Cardiac septum (tissue), 1 donor: ENCODE data around the gene HIP1. TPM values are rescaled to one million over a fixed set of nuclear protein-coding genes. Genes with fewer than 3 reads are reported as not detected.
A peak's percentile ranks its signal among the peaks of the same experiment; 100 is the strongest.
"Not testable (repeated sequence)": the region's sequence is repeated elsewhere in the genome, so short reads cannot be mapped to it uniquely, and the experiment has no call there.

ENCODE experiments used
- DNase-seq: peaks from one replicate; pipeline ENCODE4 v3.0.0-alpha.2; 2020; ENCODE audit warnings: low spot score
- intact Hi-C: fragments of 100-400 bp; cut with DNase I; formaldehyde crosslinking; loops from one replicate; pipeline ENCODE4 v1.14.0; 2022
- total RNA-seq: library from RNA; stranded (reverse); fragmentation: NEBNext Ultra II Directional; extraction: Animal tissue kit (Norgen Biotek cat#: 25700); gene quantifications from one replicate; pipeline ENCODE4 v1.2.1, GENCODE V29; 2021
- donor health status: DM: no; HTN: no; CAD: no.

The HIP1 gene
- total RNA-seq, 1 donor from 2014 or later = 24.7 TPM

DNA sequence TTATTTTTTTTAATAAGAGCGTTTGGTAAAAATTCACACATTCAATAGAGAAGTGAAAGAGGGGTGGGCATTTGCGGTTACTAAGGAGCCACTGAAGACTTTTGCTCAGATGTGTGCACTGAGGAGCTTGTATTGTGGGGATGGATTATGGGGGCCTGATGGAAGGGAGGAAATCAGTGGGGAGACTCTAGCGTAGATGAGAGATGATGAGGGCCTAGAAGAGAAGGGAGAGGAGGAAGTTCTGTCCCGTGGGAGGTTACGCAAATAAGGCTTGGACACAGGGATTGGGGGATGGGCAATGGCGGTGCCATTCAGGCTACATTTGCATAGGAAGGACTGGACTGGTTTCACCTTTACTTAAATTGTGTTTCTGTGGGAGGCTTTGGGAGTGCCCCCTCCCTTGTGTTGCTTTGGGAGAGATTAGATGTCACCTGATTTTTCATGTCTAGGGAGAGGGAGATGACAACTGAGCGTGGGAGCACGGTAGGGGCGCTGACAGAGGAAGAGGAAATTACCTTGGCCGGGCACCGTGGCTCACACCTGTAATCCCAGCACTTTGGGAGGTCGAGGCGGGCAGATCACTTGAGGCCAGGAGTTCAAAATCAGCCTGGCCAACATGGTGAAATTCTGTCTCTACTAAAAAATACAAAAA is 2.2 kb upstream of the HIP1 start:
- no peak for DNase-seq

DNA sequence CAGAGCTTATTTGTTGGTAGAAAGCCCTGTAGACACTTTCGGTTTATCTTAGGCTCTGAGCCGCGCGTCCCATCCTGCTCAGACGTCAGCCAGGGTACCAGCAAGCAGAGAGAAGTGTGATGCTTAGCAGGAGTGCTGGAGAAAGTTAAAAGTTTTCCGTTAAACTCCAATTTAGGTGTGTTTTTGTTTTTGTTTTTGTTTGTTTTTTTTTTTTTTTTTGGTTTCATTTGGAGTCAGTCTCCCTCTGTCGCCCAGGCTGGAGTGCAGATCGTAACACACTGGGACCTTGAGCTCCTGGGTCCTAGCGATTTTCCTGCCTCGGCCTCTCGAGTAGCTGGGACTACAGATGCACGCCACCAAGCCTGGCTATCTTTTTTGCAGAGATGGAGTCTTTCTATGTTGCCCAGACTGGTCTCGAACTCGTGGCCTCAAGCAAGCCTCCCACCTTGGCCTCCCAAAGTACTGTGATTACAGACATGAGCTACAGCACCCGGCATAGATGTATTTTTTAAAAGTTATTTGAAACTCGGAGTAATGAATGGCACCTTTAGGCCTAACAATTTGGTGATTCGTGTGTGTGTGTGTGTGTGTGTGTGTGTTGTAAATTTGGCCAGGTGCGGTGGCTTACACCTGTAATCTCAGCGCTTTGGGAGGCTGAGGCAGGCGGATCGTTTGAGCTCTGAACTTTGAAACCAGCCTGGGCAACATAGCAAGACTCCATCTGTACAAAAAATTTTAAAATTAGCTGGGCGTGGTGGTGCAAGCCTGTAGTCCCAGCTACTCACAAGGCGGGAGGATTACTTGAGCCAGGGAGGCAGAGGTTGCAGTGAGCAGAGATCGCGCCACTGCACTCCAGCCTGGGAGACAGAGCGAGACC is 1.3 kb upstream of the HIP1 start:
- intact Hi-C loops = loop anchor here (2.0 to 10.0 kb wide), 2 partner anchors 27 to 105 kb away; no protein-coding TSS in a partner anchor
- DNase-seq = no peak

More for the DNA sequence above, 2.2 kb upstream of the HIP1 start:
- intact Hi-C loops = no loop called here

DNA sequence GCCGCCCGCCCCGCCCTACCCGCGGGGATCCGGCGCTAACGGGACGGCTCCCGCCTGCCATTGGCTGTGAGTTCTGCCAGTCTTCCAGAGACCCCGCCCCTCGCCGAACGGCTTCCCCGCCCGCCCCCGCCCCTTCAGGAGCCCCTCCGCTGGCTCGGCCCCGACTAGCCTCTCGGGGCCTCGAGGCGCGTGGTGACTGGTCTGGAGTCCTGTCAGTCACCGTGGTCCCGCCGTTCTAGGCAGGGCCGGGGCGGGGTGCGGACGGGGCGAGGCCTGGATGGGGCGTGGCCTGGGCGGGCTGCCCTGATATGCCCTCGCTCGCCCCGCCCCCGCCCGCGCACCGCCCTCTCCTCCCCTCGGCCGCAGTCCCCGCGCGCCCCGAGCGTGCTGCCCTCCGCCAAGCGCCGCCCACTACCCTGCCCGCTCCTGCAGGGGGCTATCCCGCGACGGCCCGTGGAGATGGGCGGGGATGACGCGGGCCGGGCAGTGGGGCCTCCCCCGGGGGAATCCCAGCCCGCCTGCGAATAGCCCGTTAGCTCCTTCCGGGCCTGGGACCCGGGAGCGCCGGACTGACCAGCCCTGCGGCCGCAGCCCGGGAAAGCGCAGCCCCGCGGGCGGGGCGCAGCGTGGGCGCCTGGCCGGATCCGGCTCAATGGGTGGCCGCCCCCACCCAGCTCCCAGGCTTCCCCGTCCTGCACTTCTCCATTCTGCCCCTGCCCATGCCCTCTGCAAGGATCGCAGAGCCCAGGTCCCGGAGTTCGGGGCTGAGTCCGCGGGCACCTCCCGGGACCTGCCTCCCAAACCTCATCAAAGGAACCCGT is 444 bp upstream of the HIP1 start:
- intact Hi-C loops = loop anchor here (2.0 to 10.0 kb wide), 2 partner anchors 26 to 104 kb away; no protein-coding TSS in a partner anchor

DNA sequence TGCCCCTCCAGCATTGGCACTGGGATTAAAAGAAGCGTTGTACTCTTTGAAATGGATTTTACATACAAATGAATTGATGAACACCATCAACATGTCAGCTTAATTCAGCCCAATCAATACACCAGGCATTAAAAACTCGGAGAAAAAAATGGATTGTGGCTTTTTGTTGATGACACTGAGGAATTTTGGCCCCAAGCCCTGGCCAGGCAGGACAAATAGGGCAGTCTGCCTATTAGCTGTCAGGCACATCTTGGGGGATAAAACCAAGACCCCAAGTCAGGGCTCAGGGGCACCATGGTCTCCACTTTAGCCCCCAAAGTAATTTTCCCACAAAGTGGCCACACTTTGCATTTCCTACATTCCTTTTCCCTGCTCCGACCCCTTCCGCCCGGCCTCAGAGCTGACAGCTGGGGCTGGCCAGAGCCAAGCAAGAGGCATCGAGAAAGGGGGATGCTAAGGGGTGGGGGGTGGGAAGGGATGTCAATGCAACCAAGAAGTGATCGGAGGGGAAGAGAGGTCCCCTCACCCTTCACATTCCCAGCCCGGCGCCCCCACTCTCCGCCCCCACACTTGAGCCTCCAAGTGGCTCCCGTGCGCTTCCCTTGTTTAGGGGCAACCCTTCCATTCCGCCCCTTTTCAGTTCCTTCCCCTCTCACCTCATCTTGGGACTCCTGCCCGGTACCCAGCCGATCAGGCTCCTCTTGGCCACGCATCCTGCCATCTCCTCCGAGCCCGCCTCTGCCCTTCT is 711 bp downstream of the HIP1 start:
- intact Hi-C loops = loop anchor here (2.0 to 10.0 kb wide), 2 partner anchors 25 to 103 kb away; no protein-coding TSS in a partner anchor
- DNase-seq = no peak

More for the DNA sequence above, 444 bp upstream of the HIP1 start:
- peak; percentile 100 for DNase-seq

DNA sequence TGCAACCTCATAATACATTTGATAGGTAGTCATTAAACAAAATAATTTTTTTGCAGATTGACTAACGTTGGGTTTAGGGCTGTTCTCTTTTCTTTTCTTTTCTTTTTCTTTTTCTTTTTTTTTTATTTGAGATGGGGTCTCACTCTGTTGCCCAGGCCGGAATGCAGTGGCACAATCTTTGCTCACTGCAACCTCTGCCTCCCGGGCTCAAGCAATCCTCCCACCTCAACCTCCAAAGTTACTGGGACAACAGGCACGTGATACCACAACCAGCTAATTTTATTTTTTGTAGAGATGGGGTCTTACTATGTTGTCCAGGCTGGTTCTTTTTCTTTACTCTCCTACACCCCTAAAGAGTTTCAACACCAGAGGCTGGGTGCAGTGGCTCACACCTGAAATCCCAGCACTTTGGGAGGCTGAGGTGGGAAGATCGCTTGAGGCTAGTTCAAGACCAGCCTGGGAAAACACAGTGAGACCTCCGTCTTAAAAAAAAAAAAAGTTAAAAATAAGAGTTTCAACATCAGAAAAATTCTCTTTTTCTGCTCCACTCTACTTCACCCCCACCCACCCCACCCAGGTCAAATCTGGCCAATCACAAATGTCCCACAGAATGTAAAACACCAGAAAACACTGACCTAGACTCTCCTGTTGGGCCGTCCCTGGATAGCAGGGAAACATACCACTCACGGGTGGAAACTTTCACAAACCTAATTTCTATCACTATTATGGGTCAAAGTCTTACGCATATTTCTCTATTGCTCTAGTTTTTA is 3.0 kb downstream of the HIP1 start:
- no peak for DNase-seq
- intact Hi-C loops = loop anchor here (10.0 kb wide), 1 partner anchor 101 kb away; no protein-coding TSS in a partner anchor

DNA sequence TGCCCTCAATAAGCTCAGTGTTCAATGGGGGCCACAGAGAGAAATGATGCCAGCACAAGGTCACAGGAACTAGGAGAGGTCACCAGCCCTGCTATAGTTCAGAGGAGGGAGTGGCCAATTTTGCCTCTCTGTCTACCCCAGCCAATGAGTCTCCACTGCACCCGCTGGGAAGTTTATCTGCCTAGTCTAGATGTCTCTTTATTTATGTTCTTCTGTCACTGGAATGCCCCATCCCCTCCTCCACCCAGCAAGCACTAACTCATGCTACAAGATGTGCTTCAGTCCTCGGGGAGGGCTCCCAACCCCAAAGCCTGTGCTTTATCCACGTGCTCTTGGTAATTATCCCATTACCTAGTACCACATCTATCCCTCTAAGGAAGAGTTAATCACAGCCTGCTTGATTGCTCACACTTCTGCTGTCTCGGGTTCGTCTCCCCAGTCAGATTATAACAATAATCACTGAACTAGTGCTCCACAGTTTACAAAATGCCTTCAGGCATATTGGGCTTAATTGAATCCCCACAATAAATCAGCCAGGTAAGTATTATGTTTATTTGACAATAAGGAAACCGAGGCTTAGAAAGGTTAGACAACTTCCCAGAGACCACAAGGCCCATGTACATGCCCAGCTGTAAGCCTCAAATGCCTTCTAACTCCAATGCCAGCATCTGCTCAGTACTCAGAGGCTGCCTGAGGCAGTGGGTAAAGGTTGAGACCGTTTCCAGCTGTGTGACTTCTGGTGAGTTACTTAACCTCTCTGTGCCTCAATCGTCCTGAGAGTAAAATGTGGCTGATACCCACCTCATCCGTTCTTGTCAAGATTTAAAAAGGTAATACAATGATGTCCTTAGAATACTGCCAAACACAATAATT is 3.9 kb downstream of the HIP1 start:
- DNase-seq = no peak
- intact Hi-C loops = loop anchor here (10.0 kb wide), 1 partner anchor 100 kb away; no protein-coding TSS in a partner anchor

DNA sequence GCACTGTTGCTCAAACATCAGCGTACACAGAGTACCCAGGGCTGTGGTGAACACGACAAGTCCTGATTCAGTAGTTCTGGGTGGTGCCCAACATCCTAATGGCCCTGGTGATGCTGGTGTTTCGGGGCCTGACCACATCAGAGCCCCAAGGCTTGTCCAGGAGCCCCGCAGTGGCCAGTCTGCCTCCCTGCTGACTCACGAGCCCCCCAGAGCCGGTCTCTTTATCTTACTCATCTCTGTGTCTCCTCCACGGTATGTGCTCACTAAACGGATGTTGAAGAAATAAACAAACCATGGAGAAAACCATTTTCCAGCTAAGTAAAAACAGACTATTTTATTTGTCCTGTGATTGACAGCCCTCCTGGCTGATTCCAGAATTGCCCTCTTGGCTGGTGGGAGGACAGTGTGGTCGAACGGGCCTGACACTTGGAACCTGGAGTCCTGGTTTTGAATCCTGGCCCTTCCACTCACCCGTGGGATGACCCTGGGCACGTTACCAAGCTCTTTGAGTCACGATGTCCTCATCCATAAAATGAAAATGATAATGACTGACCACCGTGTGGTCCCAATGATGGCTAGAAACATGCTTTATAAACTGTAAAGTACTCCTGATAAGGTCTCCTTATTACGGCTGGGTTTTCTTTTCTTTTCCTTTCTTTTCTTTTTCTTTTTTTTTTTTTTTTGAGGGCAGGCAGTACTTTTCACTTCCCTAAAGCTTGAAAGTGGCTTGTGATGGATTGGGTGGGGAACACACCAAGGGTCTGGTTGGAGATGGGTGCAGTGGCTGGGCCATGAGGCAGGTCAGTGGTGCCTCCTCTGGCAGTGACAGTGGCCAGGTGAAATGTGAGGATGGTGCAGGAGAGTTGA is 5.7 kb downstream of the HIP1 start:
- intact Hi-C loops = loop anchor here (10.0 kb wide), 1 partner anchor 98 kb away; no protein-coding TSS in a partner anchor
- no peak for DNase-seq

DNA sequence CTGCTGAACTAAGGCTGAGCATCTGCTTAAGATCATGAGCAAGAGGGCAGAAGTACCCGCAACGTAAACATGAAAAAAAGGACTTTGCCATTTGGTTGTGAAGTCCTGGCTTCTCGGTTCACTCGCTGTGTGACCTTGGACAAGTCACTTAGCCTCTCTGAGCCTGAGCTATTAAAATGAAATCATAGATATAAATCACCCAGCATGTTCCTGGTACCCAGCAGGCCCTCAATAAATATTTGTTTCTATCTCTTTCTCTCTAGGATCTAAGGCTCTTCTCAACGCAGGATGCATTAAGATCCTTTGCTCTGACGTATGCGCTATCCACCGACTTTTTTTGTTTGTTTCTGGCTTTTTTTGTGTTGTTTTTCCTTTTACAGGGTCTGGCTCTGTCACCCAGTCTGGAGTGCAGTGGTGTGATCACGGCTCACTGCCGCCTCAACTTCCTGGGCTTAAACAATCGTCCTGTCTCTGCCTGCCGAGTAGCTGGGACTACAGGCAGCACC is 6.7 kb downstream of the HIP1 start:
- intact Hi-C loops = loop anchor here (10.0 kb wide), 1 partner anchor 97 kb away; no protein-coding TSS in a partner anchor
- DNase-seq = no peak

DNA sequence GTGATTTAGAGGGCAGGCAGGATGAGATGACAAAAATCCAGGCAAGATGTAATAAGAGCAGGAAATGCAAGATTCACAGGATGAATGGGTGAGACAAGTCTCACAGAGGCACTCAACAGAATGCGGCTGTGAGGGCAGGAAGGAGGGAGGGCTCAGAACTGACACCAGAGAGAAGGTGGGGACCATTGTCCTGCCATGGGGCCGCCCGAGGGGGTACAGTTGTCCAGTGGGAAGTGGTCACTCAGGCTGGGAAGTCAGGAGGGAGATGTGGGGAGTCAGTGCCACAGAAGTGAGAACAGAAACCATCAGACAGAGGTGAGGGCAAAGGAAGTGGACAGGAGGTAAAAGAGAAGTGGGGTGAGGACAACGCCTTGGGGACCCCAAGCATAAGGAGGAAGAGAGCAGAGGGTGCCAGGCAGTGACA is 8.9 kb downstream of the HIP1 start:
- DNase-seq = no peak
- intact Hi-C loops = loop anchor here (10.0 kb wide), 1 partner anchor 95 kb away; no protein-coding TSS in a partner anchor

DNA sequence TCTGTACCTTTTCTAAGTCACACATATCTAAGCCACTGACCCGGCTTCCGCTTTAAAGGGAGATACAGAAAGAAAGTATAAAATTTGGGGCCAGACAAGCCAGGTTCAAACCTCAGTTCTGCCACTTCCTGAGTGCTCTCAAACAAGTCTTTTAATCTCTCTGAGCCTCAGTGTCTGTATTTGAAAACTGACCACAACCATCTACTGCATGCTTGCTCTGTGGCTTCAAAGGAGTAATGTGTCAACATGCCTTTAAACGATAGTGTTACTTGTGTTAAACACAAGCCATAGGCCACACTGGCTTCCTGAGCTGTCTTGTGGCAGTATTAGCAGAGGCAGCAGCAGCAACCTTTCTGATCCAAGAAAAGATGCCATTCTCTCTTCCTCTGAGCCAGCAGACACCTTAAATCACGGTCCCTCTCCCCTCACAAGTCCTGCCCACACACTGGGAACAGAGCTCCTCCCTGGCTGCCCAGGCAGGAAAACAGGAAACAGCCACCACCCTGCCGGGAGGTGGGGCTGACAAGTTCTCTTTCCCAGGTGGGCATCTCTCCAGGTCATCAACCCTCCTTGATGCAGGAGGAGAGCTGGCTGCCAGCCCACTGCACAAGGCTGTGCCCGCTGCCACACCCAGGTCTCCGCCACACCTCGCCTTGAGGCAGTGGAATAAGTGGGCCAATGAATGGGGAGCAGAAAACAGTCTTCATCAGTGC is 10.7 kb downstream of the HIP1 start:
- intact Hi-C loops = no loop called here

DNA sequence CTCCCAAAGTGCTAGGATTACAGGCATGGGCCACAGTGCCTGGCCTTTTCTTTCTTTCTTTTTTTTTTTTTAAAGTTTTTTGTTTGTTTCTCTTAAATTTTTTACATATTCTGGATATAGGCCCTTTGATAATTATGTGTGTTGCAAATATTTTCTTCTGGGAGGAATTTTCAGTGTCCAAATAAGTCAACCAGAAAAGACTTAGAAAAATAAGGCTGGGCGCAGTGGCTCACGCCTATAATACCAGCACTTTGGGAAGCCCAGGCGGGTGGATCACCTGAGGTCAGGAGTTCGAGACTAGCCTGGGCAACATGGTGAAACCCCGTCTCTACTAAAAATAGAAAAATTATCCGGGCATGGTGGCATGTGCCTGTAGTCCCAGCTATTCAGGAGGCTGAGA is 11.4 kb downstream of the HIP1 start:
- DNase-seq, intact Hi-C loops: not testable (repeated sequence)

More for the DNA sequence above, 10.7 kb downstream of the HIP1 start:
- DNase-seq = no peak

DNA sequence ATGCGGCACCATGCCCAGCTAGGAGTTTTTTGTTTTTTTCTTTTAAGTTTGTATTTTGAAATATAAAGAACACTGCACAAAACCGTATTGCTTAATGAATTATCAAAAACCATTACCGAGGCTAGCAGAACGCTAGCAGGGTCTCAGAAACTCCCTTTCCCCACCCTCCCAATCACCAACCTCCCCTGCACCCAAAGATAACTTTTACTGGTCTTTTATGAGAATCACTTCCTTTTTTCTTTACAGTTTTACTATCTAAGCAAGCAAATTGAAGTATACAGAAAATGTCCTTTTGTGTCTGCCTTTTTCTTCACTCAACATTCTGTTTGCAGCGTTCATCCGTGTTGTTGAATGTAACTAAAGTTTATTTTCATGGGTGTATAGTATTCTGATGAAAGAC is 13.4 kb downstream of the HIP1 start:
- intact Hi-C loops = no loop called here

DNA sequence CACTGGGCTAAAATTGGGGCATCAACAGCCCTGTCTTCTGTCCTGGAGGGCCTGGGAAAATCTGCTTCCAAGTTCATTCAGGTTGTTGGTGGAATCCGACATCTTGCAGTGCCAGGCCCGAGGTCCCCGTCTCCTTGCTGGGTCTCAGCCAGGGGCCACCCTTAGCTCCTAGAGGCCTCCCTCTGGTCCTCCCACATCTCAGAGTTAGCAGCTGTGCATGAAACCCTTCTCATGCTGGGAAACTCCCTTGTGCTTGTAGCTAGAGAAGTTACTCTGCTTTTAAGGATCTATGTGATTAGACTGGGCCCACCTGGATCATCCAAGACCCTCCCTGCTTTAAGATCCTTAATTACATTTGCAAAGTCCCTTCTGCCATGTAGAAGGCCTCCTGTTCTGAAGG is 15.3 kb downstream of the HIP1 start:
- intact Hi-C loops = no loop called here
- no peak for DNase-seq

More for the DNA sequence above, 13.4 kb downstream of the HIP1 start:
- DNase-seq = no peak

DNA sequence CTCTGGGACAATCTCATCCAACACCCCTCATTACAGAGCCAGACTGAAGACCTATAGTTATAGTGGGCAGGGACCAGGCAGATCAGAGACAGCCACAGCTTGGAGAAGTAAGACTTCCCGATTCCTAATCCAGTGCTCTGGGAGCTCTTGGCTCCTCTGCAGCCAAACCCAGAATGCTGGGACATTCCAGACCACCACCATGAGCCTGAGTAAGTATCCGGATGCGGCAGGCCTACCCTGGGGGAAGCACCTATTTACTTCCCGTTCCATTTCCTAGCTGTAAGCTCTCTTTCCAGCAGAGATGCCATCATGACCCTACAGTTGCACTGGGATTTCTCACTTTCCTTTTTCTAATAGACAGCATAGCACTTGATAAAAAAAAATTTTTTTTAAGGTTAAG is 16.4 kb downstream of the HIP1 start:
- intact Hi-C loops = no loop called here
- DNase-seq = no peak

DNA sequence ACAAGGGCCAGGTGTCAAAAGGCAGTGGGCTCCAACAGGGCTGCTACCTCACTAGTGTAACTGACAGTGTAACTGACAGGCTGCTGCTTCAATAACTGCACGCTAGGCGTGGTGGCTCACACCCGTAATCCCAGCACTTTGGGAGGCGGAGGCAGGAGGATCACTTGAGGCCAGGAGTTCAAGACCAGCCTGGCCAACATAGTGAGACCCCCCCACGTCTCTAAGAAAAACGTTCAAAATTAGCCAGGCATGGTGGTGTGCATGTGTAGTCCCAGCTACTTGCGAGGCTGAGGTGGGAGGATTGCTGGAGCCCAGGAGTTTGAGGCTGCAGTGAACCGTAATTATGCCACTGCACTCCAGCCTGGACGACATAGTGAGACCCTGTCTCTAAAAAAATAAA is 16.8 kb downstream of the HIP1 start:
- DNase-seq, intact Hi-C loops: not testable (repeated sequence)
